Activated naive CD8-positive, alpha-beta T cell treated with anti-CD3 and anti-CD28 coated beads, Interleukin-2, amount 50 U/mL, for 16 hours (primary cell): ENCODE measurements around the gene SRGAP1.
"Not testable (repeated sequence)": the region's sequence is repeated elsewhere in the genome, so short reads cannot be mapped to it uniquely, and the experiment has no call there.

ENCODE experiments used
- DNase-seq: peaks from one replicate; pipeline ENCODE4 v3.0.0-alpha.2; 2020; ENCODE audit warnings: low read depth, low spot score

Gene SRGAP1

DNA sequence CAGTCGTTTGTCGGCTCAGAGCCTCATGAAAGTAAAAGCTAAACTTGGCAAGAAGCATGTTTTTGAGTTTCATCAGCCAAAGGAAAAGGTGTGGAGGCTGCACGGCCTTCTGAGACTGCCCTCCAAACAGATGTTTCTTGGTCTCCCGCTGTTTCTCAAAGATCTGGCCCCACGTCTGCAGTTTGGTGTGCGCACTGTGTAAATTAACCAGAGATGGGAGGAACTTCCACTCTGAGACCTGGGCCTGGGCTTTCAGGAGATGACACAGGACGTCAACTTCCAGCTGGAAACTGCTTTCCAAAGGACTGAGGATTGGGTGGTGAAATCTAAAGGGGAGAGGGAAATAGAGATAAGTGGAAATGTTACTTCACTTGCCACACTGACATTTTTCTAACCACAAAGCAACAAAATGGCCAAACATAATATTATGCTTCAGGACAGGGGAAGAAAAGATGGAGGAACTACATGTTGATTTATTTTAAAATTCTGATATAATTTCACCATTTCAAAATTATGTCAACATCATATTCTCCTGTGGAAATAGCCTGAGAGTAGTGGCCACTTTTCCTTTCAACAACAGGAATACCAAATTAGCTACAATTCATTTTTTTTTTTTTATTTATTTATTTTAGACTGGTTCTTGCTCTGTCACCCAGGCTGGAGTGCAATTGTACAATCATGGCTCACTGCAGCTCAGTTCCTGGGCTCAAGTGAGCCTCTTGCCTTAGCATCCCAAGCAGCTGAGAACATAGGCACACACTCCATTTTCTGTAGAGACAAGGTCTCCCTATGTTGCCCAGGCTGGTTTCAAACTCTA lies 350.0 kb downstream of the SRGAP1 start:
- DNase-seq = no peak

DNA sequence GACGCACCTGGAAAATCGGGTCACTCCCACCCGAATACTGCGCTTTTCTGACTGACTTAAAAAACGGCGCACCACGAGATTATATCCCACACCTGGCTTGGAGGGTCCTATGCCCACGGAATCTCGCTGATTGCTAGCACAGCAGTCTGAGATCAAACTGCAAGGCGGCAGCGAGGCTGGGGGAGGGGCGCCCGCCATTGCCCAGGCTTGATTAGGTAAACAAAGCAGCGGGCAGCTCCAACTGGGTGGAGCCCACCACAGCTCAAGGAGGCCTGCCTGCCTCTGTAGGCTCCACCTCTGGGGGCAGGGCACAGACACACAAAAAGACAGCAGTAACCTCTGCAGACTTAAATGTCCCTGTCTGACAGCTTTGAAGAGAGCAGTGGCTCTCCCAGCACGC lies 351.3 kb downstream of the SRGAP1 start:
- DNase-seq = not testable (repeated sequence)

DNA sequence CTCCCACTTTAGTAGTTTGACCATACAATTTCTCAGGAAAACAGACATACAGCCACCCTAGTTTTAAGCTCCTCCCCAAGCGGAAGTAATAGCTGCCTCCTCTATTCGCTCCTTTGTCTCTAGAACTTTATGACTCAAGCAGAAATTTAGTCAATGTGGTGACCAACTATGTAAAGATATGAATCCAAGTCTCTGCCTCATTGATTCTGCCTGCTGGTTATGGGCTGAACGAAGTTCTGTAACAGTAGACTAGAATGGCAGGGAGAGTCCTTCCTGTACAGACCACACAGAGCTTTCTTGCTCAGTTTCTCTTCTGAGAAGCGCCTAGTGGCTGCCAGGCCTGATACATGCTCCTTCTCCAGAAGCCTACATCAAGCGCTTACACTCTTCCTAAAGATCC lies 358.5 kb downstream of the SRGAP1 start:
- DNase-seq = no peak

DNA sequence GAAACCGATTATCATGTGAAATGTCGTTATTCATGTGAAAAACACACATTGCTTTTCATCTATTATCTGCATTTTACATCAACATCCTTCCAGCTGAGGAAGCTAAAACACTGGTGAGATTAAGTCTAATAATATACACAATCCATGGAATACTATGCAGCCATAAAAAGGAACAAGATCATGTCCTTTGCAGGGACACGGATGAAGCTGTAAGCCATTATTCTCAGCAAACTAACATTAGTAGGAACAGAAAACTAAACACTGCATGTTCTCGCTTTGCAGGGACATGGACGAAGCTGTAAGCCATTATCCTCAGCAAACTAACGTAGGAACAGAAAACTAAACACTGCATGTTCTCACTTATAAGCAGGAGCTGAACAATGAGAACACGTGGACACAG lies 359.3 kb downstream of the SRGAP1 start:
- no peak for DNase-seq

DNA sequence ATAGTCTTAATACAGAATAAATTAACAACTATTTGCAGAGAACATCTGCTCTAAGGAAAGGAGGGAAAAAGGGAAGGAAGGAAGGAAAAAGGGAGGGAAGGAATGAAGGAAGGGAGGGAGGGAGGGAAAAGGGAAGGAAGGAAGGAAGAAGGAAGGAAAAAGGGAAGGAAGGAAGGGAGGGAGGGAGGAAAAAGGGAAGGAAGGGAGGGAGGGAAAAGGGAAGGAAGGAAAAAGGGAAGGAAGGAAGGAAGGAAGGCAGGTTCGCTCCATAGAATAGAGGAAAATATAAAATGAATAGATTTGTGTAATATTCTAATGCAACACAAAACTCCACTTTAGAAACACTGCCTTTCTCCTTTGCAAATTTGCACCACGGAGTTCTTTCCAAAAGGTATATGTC lies 361.0 kb downstream of the SRGAP1 start:
- no peak for DNase-seq

DNA sequence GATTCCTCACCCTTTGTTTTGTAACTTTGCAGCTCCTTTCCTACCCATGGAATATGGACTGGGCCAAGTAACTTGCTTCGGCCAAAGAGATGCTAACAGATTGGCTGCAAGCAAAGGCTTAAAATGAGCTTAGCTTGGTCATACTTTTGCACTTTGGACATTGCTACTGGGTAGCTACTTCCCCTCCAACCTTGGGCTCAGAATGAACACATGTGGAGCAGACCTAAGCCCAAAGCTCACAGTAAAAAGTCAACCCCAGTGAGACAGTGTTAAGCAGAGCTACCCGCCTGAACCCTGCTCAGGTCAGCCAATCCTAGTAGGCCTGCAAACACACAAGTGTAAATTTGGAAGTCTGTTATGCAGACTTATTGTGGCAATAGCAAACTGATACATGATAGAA lies 363.0 kb downstream of the SRGAP1 start:
- no peak for DNase-seq
